Muscle layer of duodenum (tissue), 2 donors: ENCODE data around the gene LHPP.
A peak's percentile ranks its signal among the peaks of the same experiment; 100 is the strongest.

ENCODE experiments used
- H3K27ac ChIP-seq: one replicate; pipeline ENCODE4 v1.7.0; 2013; ENCODE audit warnings: mild to moderate bottlenecking, low read length
- H3K27me3 ChIP-seq: one replicate; pipeline ENCODE4 v1.7.0; 2013; ENCODE audit warnings: low read depth, mild to moderate bottlenecking, control low read depth, low read length
- H3K36me3 ChIP-seq, 2 donors: one replicate each; pipeline ENCODE4 v1.7.0; 2013; ENCODE audit warnings: low read length in 2 of 2, control low read depth in 1 of 2, mild to moderate bottlenecking in 1 of 2; ENCODE audit not compliant: insufficient read depth in 2 of 2, control insufficient read depth in 1 of 2
- H3K4me1 ChIP-seq, 2 donors: one replicate each; pipeline ENCODE4 v1.7.0; 2013; ENCODE audit warnings: low read length in 2 of 2, mild to moderate bottlenecking in 2 of 2, control low read depth in 1 of 2, moderate library complexity in 1 of 2; ENCODE audit not compliant: insufficient read depth in 2 of 2, control insufficient read depth in 1 of 2
- H3K4me3 ChIP-seq, 2 donors: one replicate each; pipeline ENCODE4 v1.7.0; 2013; ENCODE audit warnings: low read length in 2 of 2, low read depth in 1 of 2, mild to moderate bottlenecking in 1 of 2
- H3K9me3 ChIP-seq, 2 donors: one replicate each; pipeline ENCODE4 v1.7.0; 2013; ENCODE audit warnings: low read length in 2 of 2, control low read depth in 1 of 2, mild to moderate bottlenecking in 1 of 2; ENCODE audit not compliant: control insufficient read depth in 1 of 2
- donor health status: healthy.

The LHPP gene

GRCh38 chr10:124642088-124642710 lies 180.6 kb downstream of the LHPP start:
- Histone ChIP-seq H3K27ac (peak overlapping the region; percentile 65), H3K9me3 (no peaks in the 10 kb centered on the region), H3K36me3 (peaks cover 0 to 4% of the 10 kb centered on the region in 2 donors), H3K27me3 (no peaks in the 10 kb centered on the region), H3K4me3 (no peak overlapping the region), H3K4me1 (peaks cover 35 to 70% of the 10 kb centered on the region in 2 donors)

- Histone ChIP-seq H3K27ac (no peak overlapping the region), H3K4me1 (peaks cover 48 to 80% of the 10 kb centered on the region in 2 donors), H3K4me3 (no peak overlapping the region)
These were observed 181.8 kb downstream of the LHPP start for GRCh38 chr10:124643330-124644009.

DNA sequence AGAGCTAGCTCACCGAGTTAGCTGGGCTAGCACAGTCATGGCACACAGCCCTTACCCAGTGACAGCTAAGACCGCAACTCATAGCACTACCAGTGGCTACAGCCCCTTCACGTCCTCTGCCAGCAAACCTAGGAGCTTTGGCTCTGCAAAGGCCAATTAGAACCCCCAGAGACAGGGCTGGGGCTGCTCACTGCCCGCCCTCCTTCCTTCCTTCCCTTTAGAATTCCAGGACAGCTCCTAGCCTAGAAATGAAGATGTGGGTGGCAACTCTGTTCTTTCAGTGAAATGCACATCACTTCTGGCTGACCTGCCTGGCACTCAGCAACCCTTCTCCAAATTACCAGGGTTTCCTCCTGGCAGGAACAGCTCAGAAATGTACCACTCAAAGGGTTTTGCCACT lies 182.6 kb downstream of the LHPP start:
- no peaks in the 10 kb centered on the region for H3K9me3 ChIP-seq
- H3K27ac ChIP-seq, result no peak overlapping the region
- H3K4me3 ChIP-seq, result no peak overlapping the region
- peaks cover 0 to 4% of the 10 kb centered on the region in 2 donors for H3K36me3 ChIP-seq
- H3K27me3 ChIP-seq, result no peaks in the 10 kb centered on the region
- H3K4me1 ChIP-seq, result peaks cover 55 to 82% of the 10 kb centered on the region in 2 donors

More at GRCh38 chr10:124643330-124644009, 181.8 kb downstream of the LHPP start:
- Histone ChIP-seq H3K9me3 (no peaks in the 10 kb centered on the region), H3K27me3 (no peaks in the 10 kb centered on the region), H3K36me3 (peaks cover 0 to 4% of the 10 kb centered on the region in 2 donors)

DNA sequence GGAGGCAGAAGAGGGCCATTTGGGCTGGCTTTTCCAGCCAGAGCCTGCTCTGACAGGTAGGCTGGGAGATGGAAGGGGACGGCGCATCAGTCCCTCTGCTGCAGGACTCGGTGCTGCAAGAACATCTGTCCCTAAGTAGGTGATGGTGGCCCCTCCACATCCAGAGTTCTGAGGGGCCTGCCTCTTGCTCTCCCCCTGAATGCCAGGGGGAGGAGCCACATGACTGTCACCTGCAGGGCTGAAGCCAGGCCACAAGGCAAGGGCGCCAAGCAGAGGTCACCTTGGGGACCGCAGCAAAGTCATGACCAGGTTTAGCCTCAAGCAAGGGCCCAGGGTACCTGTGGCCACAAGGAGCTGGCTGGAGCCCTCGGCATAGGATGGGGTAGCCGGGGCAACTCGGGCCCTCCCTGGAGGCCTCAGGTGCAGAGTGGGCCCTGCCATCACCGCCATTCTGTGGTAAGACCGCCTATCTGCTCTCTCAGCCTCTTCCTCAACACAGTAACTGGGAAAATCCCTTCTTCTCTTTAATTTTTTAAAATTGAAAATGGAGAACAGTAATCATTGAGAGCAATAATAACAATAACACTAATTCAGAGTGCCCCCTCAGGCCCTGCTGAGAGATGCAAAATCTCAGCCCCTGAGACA lies 183.3 kb downstream of the LHPP start:
- no peak overlapping the region for H3K27ac ChIP-seq
- H3K4me1 ChIP-seq, result peaks cover 62 to 85% of the 10 kb centered on the region in 2 donors

DNA sequence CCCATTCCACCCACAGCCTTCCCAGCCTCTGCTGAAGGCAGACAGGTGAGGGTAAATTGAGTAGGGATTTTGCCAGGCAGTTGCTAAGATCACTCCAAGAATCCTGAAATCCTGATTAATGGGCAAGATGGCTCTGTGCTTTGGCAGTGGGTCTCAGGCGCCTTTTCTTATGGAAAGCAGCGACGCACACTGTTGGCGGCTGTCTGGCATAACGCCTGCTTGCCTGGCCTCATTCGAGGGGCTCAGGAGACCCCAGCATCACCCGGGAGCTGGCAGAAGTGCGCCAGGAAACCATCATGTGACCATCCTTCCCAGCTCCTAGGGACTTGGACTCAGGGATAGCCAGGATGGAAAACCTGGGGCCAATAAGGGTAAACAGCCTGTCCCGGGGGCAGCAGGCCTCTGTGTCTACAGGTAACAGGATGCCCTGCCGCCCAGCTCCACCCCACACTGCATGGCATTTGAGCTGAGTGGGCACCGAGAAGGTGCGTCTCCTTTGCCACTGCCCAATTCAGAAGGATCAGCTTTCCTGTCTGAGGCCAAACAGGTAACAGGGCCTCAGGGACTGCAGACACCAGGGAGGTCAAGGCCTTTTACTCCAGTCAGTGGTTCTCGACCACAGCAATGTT lies 184.0 kb downstream of the LHPP start:
- Histone ChIP-seq H3K9me3 (no peaks in the 10 kb centered on the region), H3K27me3 (no peaks in the 10 kb centered on the region), H3K4me1 (peaks cover 66 to 82% of the 10 kb centered on the region in 2 donors), H3K4me3 (peak overlapping the region in 1 of 2 donors; percentile 22), H3K36me3 (peaks cover 0 to 4% of the 10 kb centered on the region in 2 donors), H3K27ac (peak overlapping the region; percentile 74)

More for the DNA sequence above, 183.3 kb downstream of the LHPP start:
- Histone ChIP-seq H3K9me3 (no peaks in the 10 kb centered on the region), H3K27me3 (no peaks in the 10 kb centered on the region), H3K36me3 (peaks cover 0 to 4% of the 10 kb centered on the region in 2 donors), H3K4me3 (no peak overlapping the region)

DNA sequence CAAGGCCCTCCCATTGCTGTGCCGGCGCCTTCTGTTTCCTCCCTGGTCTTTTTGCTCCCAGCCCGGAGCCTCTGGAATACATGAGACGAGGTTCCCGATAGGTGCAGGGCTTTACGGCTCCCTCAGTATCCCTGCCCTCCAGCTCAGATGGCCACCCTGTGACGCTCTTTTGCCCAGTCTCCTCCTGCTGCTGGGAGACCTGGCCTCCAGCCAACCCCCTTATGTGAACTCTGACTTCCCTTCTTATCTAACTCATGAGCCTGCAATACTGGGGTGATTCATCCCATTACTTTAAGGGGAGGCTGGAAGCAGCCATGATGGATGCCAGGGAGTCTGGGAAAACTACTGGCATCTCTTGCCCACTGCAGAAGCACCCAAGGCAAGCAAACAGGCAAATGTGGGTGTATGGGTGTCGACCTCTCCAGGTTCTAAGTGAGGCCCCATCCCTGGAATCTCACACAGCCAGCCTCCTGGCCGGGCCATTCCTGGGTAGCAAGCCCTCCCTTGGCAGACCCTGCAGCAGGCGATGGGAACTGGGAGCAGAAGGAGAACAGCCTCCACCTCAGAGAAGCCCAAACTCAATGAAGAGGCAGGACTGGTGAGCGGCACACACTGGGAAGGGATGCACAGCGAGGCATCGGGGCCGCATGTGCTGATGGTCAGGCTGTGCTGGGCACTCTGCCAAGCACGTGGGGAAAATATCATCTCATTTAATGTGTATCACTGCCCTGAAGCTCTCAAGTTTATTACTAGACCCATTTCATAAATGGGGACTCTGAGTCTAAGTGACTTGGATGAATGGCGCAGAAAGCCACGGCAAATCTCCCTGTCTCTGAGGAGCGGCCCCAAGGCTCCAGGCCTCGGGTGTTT lies 185.1 kb downstream of the LHPP start:
- H3K9me3 ChIP-seq, result no peaks in the 10 kb centered on the region
- H3K27me3 ChIP-seq, result no peaks in the 10 kb centered on the region
- H3K36me3 ChIP-seq, result peaks cover 0 to 4% of the 10 kb centered on the region in 2 donors
- H3K27ac ChIP-seq, result peak overlapping the region; percentile 74
- H3K4me1 ChIP-seq, result peaks cover 56 to 80% of the 10 kb centered on the region in 2 donors
- peak overlapping the region in 1 of 2 donors; percentile 22 for H3K4me3 ChIP-seq

DNA sequence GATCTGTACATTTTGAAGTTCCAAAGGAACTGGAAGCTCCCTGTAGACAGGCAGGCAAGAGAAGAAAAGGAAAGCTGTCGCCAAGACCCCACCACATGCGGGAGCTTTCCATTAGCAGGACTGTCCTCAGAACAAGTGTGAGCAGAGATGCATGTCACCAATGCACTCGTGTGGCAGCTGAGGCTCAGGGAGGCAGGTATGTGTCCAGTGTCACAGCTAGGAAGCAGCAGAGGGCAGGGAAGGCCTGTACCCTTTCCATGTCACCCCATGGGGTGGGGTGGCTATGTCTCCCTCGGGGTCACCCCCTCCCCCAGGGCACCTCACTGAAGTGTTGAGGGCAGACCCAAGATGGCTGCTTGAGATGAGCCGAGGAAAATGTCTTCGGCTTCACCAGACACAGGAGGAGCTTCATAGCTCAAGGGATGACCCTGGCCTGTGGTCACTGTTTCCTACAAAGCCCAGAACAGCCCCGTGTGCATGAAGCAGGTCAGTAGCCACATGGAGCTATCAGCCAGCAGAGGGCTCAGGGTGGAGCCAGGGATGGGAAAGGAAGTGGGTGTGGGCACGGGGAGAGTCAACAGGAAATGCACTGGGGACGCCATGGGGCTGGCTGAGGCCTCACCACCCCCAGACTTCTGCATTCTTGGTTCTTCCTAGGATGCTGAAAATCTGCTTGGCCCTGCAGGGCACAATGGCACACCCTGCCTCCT lies 186.0 kb downstream of the LHPP start:
- Histone ChIP-seq H3K36me3 (no peaks in the 10 kb centered on the region), H3K9me3 (no peaks in the 10 kb centered on the region), H3K27me3 (no peaks in the 10 kb centered on the region), H3K27ac (peak overlapping the region; percentile 74), H3K4me3 (peak overlapping the region in 1 of 2 donors; percentile 22), H3K4me1 (peaks cover 51 to 72% of the 10 kb centered on the region in 2 donors)

GRCh38 chr10:124648131-124648475 lies 186.5 kb downstream of the LHPP start:
- Histone ChIP-seq H3K27ac (no peak overlapping the region), H3K9me3 (no peaks in the 10 kb centered on the region), H3K4me3 (peak overlapping the region in 1 of 2 donors; percentile 22), H3K36me3 (no peaks in the 10 kb centered on the region), H3K4me1 (peaks cover 51 to 72% of the 10 kb centered on the region in 2 donors), H3K27me3 (no peaks in the 10 kb centered on the region)

GRCh38 chr10:124648738-124649137 lies 187.1 kb downstream of the LHPP start:
- peaks cover 51 to 72% of the 10 kb centered on the region in 2 donors for H3K4me1 ChIP-seq
- no peaks in the 10 kb centered on the region for H3K9me3 ChIP-seq
- peak overlapping the region in 1 of 2 donors; percentile 22 for H3K4me3 ChIP-seq
- H3K27me3 ChIP-seq, result no peaks in the 10 kb centered on the region
- H3K27ac ChIP-seq, result peak overlapping the region; percentile 42
- H3K36me3 ChIP-seq, result no peaks in the 10 kb centered on the region

GRCh38 chr10:124649214-124649613 lies 187.6 kb downstream of the LHPP start:
- Histone ChIP-seq H3K9me3 (no peaks in the 10 kb centered on the region), H3K36me3 (no peaks in the 10 kb centered on the region), H3K27ac (peak overlapping the region; percentile 42), H3K4me3 (peak overlapping the region in 1 of 2 donors; percentile 22), H3K27me3 (no peaks in the 10 kb centered on the region), H3K4me1 (peaks cover 51 to 70% of the 10 kb centered on the region in 2 donors)
